GM21529 (cell line): ENCODE results near the gene CCND2.

ENCODE experiments used
- ATAC-seq: cut with Tn5 transposase; IDR thresholded peaks from one replicate; pipeline ENCODE4 v1.9.1; 2021; ENCODE audit not compliant: unreplicated experiment

Gene CCND2

DNA sequence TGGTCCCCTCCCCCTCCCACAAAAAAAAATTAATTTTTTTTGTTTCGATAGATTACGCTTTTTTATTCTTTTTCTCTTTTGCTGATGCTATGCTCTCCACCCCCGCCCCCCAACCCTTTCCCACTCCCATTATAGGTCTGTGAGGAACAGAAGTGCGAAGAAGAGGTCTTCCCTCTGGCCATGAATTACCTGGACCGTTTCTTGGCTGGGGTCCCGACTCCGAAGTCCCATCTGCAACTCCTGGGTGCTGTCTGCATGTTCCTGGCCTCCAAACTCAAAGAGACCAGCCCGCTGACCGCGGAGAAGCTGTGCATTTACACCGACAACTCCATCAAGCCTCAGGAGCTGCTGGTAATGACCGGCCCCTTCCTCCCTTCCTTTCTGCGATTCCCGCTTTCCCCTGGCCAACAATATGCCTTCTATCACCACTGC, 2.3 kb downstream of the CCND2 start:
- ATAC-seq = no peak

DNA sequence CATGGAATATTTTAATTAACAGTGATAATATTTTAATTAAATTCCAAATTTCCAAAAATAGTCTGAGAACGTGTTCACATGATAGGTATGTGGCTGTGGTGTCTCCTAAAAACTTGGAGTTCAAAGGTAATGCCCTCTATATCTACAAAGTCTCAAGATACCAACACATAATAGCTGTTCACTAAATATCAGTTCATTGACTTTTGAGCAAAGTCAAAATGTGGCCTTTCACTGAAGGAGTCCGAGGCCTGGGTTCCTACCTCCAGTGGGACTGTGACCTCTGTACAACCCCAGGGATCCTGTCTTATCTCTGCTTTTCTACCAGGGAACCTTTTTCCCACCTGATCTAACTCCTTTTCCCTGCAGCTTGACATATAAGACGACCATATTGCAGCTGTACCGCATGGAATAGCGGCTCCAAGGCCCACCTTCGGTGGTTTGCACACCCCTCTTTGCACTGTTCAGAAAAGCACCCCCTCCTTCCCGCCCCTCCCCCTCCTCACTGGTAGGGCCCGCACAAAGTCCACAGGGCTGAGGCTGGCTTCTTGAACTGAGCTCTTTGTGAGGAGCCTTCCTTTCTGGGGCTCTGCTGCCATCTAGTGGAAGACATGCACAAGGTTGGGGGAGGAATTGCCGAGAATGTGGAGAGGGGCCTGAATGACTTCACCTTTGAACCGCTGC, 3.1 kb downstream of the CCND2 start:
- peak; percentile 40 for ATAC-seq

DNA sequence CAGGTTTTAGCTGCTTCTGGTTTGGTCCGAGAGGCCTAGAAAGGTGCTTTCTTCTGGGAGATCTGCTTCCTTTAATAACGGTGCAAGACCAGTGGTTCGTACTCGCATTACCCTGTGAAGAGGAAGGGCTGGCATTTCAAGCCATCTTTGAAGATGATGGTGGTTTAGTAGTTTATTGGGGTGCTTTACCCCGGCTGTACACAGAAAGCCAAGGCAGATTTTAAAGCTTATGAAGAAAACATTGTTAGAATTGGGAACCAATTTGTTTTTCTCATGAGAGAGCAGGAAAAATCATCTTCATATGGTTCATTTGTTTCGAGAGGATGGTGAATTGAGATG, 3.6 kb downstream of the CCND2 start:
- no peak for ATAC-seq

DNA sequence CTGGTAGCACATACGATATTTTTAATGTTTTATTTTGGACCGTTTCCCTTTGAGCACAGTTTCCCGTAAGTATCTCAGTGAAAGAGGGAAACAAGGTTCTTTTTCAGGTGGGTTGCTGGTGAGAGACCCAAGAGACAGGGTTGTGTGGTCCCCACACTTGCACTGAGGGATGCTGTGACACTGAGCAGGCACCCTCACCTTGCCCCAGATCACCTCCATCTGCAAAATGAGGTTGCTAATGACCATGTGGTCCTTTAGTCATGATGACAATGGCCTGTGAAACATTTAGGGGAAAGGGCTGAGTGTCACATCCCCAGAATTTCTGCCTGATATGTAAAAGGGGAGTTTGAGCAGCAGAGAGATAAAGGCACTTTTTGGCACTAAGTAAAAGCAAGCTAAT, 4.3 kb downstream of the CCND2 start:
- ATAC-seq = no peak

DNA sequence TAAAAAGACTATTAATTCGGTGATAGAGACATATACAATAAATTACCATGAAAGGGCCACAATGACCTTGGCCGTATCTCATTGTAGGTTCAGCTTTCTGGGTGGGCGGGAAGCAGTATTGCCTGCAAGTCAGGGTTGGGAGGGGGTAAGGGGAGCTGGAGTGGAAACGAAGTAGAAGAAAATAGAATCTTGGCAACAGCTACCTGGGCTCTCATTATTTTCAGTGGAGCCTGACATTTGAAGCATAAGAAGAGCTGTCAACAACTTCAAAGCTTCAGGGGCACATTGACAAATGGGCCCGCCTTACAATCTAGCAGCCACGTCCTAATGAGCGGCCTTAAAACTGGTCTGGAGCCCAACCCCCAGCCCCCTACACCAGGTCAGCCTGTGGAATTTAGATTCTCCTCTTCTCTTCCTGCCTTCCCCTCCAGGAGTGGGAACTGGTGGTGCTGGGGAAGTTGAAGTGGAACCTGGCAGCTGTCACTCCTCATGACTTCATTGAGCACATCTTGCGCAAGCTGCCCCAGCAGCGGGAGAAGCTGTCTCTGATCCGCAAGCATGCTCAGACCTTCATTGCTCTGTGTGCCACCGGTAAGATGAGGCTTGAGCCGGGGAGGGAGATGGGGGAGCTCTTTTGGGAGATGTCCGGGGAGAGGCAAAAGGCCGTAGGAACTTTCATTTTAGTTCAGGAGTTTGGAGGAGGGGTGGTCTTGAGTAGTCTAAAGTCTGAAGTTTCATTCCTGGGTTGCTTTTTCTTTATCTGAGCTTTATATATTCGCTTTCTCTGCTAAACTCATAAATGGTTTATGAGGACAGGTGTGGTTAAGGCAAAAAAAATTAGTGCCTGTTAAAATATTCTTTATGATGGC, 5.0 kb downstream of the CCND2 start:
- no peak for ATAC-seq

DNA sequence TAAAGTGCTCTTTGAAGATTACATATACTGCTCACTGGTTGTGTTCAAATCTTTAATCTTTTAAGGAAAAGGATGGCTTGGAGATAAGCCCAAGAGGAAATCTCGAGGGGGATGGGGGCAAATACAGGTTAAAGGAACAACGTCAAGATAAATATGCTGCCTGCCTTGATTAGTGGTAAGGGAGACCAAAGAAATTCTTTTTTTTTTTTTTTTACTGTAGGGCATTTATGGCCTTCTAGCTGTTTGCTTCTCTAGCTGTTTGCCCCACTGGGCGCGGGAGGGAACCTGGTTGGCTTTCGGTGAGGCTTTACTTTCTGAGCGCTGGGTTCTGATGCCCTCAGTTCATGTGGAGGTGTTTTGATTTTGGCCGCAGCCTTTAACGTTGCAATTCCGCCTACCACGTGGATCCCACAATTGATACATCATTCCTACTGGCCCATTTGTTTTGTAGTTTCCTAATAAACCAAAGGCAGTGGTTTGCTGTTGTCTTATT, 5.7 kb downstream of the CCND2 start:
- ATAC-seq = no peak

DNA sequence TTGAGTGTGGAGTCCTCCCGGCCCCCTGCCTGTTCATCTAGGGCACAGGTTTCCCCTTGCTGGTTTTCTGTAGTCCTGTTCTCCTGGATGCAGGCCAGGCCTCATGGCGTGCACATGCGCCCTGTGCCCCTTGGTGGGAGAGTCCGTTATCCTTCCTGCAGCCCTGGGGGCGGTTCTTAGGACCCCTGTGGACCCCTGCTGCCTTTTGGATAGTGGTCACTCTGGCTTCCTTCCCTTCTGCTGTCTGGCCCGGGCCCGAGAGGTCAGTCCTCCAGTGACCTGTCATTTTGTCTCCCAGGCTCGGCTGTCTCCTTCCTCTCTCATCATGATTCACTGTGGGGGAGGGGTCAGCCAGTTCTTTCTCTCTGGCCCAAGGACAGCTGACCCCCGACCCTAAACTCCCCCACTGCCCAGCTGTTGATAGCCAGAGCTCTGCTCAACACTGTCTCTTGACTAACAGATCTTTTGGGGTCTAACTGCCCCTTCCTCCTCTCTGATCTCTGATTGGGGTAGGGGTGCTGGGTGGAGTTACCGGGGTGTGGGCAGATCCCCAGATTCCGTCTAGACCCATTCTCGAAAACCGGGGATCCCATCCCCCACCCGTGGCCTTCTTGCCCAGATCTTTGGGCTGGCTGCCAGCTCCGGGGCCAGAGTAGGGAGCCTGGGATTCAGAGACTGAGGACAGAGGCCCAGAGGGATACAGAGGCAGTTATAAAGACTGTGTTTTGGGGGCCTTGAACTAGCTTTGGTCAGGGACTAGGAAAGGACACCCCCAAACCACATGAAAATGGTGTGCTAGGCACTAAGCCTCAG, 7.0 kb downstream of the CCND2 start:
- ATAC-seq = no peak

DNA sequence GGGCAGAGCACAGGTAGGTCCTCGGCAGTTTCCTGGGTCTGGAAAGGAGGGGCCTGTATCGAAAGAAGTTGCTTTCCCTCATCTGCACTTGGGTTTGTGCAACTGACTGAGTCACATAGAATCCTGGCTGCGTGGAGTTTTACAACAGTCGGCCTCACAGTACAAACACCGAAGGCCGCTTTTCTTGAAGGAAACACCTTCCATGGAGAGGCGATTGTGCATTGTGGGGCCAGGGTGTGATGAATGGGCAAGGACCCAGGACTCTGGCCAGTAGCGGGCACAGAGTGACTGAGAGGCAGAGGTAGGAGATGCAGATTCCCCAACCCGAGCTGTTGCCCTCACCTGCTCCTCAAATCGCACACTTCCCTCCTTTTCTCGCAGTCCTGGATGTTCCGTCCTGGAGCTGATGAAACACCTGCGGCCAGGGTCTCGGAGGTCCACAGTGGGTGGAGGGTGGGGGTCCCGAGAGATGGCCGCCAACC, 7.7 kb downstream of the CCND2 start:
- ATAC-seq = no peak

DNA sequence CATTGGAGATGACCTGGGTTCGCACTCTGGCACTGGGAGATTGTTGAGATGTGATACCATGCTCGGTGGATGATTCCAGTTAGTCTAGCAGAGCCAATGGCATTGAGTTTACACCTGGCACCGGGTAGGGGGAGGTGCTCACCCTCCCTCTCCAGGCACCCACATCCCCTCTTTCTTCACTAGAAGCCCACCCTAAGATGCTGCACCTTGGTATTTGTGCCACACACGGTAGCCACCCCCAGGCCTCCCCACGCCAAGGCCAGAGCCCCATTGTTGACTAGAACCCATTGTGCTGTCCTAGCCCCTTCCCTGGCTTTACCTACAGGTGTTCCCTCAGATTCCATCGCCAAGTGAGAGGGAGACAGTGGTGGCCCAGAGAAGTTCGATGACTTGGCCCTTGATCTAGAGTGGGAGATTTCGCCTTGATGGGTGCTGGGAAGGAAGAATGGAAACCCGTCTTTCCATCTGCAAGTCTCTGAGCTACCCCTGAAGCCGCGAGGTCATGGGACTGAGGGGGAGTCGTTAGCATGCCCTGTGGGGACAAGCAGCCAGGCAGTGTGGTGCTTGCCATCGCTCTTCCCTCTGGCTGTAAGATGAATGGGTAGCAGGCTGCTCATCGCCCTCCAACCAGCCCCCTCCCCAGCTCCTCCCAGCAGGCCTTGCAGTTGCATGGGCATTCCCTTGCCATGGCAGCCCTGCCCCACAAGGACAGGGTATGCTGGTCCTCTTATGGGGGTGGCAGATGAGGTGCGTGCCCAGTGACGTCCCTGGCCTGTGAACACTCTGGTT, 8.7 kb downstream of the CCND2 start:
- no peak for ATAC-seq

DNA sequence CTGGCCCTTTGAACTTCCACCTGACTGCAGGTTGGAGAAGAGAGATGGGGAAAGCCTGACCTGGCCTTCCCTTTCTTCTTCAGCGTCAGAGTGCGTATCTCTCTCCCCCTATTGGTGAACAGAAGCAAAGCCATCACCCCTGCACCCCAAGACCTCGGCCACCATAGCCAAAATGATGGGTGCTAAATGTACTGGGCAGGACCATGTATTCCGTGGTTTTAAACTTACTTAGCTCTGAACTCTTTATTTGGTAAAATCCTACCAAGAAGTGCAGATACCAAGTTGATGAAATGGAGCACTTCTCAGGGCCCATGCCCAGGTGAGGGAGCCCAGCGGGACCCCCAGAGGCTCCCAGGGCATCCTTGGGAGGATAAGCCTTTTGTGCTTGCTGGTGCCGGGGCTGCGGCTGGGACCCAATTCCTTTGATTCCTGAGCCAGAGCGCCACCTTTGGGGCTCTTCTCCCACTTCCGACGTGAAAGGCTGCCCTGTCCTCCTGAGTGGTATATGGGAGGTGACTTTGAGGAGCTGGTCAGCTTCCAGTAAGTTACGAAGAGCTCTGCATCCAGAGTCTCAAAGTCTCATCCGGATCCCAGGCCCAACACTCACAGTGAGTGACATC, 9.4 kb downstream of the CCND2 start:
- no peak for ATAC-seq

DNA sequence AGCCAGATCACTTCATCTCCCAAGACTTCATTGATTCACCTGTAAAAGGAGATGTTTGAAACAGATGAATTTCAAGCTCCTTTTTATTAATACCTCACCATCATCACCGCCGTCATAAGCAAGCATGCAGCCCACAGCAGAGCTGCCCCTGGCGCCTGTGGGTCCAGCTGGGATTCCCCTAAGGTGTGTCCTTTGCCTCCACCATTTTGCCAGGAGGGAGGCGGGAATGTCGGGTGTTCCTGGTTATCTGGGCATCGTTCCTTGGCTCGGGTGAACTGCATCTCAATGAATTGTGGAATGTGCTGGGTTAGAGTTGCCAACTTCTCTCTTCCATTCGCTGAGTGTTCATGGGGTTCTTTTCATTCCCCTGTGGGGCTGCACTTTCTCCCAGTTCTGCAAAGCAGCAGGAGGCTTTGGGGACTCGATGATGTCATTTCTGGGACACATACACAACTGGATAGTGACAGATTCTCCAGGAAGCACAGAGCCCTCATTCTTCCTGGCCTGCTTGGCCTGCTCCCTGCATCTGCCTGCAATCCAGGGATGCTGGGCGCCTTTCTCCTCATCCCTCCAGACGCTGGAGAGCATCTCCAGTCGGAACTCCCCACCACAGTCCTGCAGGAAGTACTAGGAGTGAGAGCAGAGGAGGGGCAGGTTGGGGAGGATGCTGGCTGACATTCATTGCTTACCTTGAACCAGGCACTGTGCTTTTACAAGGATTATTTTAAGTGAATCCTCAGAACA, 10.1 kb downstream of the CCND2 start:
- no peak for ATAC-seq

DNA sequence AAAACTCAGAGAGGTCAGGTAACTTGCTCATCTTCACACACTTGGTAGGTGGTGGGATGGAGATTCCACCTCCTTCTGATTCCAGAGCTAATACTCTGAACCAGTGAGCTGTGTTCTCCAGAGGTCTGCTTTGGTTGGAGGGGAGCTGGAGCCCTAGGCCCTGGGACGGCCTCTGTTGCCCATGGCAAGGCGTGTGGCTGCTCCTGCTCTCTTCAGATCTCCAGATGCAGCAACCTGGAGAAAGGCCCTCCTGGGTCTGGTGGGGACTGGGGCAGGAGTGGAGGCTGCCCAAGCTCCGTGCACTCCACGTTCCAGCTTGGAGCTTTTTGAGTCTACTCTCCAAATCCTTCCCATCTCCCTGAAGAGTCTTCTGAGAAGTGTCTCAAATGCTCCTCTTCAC, 10.7 kb downstream of the CCND2 start:
- no peak for ATAC-seq

DNA sequence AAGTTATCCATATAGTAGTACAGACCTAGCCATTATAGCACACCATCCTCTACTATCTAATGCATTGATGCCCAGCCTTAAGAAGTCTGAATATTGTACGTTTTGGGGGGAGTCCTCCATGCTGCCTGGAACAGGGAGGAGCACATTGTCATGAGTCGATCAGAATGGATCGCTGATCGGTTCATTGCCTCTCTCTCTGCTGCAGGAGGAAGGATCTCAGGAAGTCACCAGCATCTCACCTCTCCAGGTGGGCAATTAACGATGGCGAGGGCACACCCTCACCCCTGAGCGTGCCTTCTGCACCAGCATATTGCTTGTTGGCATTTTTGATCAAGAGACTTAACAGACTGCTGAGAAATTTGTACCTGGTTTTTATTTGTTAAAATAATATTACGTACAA, 11.5 kb downstream of the CCND2 start:
- no peak for ATAC-seq

DNA sequence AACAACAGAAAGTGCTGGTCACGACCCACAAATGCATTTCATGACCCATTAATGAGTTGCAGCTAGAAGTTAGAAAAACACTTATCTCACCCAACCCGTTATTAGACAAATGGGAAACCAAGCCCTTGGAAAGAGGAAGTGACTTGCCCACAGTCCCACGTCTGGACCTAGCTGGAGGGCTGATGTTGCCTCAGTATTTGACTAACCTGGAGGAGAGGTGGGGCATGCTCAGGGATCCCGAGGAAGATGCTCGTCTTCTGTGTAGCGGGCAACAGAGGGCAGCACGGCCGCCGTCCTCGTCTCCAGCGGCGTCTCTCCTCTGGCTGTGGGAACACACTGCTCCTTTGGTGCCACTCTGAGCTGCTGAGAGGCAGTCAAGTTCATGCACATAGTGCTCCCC, 12.7 kb downstream of the CCND2 start:
- ATAC-seq = no peak

DNA sequence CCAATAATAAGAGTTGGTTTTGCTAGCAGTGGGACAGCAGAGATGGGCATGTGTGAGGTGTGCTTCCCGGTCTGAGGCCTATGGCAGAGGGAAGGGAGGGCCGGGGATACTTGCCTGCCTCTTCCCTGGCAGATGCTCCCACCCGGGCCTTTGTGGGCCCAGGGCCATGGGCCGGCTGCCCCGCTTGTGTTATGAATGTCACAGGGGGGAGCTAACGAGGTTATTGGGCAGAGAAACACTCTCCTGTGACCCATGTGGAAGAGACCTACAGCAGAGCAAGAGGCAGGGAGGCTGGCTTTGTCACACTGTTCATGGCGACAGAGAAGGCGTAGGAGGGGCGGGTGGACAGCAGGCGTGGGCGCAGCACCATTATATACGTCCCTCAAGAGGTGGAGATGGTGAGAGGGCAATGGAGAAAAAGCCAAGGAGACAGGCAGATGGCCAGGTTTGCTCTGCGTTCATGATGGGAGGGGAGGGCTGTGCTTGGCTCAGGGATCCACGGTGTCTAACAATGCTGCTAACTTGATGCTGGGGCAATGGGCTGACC, 13.3 kb downstream of the CCND2 start:
- no peak for ATAC-seq

DNA sequence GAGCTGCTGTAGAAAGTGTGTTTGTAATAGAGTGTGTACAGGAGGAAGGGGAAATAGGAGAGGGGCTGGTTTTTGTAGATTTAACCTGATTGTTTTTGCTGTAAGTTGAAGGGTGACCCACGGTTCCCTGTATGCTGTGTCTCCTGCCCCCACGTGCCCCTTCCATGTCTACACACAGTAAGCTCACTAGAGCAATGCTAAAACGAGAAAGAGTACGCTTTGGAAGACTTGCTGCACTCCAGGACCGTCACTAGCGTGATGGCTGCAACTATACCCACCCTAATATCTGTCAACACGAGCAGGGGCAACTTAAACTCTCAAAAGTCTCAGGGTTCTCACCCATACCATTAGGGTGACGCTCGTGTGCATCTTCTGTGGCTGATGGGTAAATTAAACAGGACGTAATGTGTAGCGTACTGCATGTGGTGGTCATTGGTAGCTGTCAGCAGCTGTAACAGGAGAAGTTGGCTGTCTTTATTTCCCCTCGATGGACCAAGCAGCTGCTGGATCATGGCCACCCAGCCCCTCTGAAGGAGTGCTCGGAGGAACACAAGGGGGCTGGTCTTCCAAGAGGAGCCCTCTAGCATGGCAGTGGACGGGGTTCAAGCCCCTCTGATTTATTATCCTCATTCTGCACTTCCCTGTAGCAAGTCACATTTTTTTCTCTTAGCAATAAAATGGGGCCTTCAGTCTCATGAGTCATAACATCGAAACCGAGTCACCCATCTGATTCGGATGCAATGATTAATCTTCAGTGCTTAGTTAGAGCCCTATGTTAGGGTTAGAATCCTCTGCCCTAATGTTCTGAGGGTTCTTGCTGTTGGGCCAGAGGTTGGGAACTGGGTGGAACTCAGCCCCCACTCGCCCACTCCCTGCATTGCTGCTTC, 14.0 kb downstream of the CCND2 start:
- ATAC-seq = no peak

DNA sequence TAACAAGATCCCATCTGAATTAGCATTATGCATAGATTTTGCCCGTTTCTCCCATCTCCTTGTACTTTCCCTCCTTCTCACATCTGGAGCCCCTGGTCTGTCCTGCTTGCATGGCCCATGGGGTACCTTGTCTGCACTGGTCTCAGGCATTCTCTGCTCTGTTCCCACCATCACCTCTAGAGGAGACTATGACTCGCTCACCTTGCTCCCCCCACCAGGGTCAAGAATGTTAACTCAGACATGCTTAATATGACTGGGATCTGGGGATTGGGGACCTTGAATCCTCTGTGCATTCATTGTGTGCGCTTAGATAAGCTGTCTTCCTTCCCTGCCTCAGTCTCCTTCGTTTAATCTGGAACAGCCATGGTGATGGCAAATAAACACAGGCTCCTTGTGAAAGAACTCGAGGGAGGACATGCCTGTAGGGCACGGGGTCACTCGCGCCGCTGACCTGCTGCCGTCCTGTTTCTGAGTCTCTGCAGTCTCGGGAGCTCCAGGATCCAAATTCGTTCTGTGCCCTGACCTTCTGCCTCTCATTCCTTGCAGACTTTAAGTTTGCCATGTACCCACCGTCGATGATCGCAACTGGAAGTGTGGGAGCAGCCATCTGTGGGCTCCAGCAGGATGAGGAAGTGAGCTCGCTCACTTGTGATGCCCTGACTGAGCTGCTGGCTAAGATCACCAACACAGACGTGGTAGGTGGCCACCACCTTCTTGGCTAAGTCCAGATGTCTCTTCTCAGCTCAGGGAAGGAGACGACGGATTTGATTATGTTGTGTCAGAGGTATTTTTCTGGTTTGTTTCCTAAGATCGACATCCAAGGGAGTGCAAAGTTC, 15.0 kb downstream of the CCND2 start:
- ATAC-seq = no peak
